HEK293T (cell line): ENCODE results near the gene HDAC10.

Source experiments
- CTCF ChIA-PET: fragments of 350-600 bp; formaldehyde crosslinking; extraction: SDS; loops from one replicate; lab custom pipeline; 2021; ENCODE audit warnings: antibody characterized with exemption, inconsistent platforms; lab: Yijun Ruan, JAX
- POLR2A ChIA-PET: fragments of 350-600 bp; formaldehyde crosslinking; extraction: SDS; loops from one replicate; lab custom pipeline; 2020; ENCODE audit warnings: antibody characterized with exemption, inconsistent platforms; lab: Yijun Ruan, JAX
- DNase-seq: peaks from one replicate; pipeline ENCODE4 v3.0.0; 2012; ENCODE audit warnings: mixed read lengths; ENCODE audit errors: extremely low spot score
- ARNT ChIP-seq: fragments of 450-650 bp; IDR thresholded peaks from 2 replicates; pipeline ENCODE4 v1.6.1; 2017; ENCODE audit warnings: mild to moderate bottlenecking
- BHLHE40 ChIP-seq: fragments of 450-650 bp; IDR thresholded peaks from 2 replicates; pipeline ENCODE4 v1.6.1; 2016; ENCODE audit warnings: mild to moderate bottlenecking, moderate library complexity, borderline replicate concordance
- CTBP1 ChIP-seq: fragments of 450-650 bp; IDR thresholded peaks from 2 replicates; pipeline ENCODE4 v1.6.1; 2016; ENCODE audit warnings: borderline replicate concordance
- ELF4 ChIP-seq: fragments of 450-650 bp; IDR thresholded peaks from 2 replicates; pipeline ENCODE4 v1.6.1; 2017; ENCODE audit warnings: antibody characterized with exemption
- FOXA1 ChIP-seq: fragments of 450-650 bp; IDR thresholded peaks from 2 replicates; pipeline ENCODE4 v1.6.1; 2016; ENCODE audit warnings: mild to moderate bottlenecking
- FOXK2 ChIP-seq: fragments of 450-650 bp; IDR thresholded peaks from 2 replicates; pipeline ENCODE4 v1.6.1; 2016; ENCODE audit warnings: mild to moderate bottlenecking
- FOXM1 ChIP-seq: fragments of 450-650 bp; IDR thresholded peaks from 2 replicates; pipeline ENCODE4 v1.6.1; 2017; ENCODE audit warnings: mild to moderate bottlenecking, borderline replicate concordance
- HDGF ChIP-seq: fragments of 450-650 bp; IDR thresholded peaks from 2 replicates; pipeline ENCODE4 v1.6.1; 2017; ENCODE audit warnings: antibody characterized with exemption, borderline replicate concordance
- L3MBTL2 ChIP-seq: fragments of 450-650 bp; conservative IDR thresholded peaks from 2 replicates; pipeline ENCODE4 v1.6.1; 2016; ENCODE audit warnings: mild to moderate bottlenecking
- LEF1 ChIP-seq: fragments of 450-650 bp; IDR thresholded peaks from 2 replicates; pipeline ENCODE4 v1.6.1; 2017; ENCODE audit warnings: mild to moderate bottlenecking, borderline replicate concordance
- NFRKB ChIP-seq: fragments of 450-650 bp; IDR thresholded peaks from 2 replicates; pipeline ENCODE4 v1.6.1; 2016; ENCODE audit warnings: mild to moderate bottlenecking, moderate library complexity
- SP1 ChIP-seq: fragments of 450-650 bp; IDR thresholded peaks from 2 replicates; pipeline ENCODE4 v1.6.1; 2017
- SUZ12 ChIP-seq: fragments of 450-650 bp; IDR thresholded peaks from 2 replicates; pipeline ENCODE4 v1.6.1; 2016; ENCODE audit warnings: mild to moderate bottlenecking
- TARDBP ChIP-seq: fragments of 450-650 bp; IDR thresholded peaks from 2 replicates; pipeline ENCODE4 v1.6.1; 2016
- ZNF384 ChIP-seq: fragments of 450-650 bp; IDR thresholded peaks from 2 replicates; pipeline ENCODE4 v1.6.1; 2016
- TF ChIP-seq, protein P1 (sequence below): fragments of 450-650 bp; IDR thresholded peaks from 2 replicates; pipeline ENCODE4 v1.6.1; 2016

Gene HDAC10

DNA sequence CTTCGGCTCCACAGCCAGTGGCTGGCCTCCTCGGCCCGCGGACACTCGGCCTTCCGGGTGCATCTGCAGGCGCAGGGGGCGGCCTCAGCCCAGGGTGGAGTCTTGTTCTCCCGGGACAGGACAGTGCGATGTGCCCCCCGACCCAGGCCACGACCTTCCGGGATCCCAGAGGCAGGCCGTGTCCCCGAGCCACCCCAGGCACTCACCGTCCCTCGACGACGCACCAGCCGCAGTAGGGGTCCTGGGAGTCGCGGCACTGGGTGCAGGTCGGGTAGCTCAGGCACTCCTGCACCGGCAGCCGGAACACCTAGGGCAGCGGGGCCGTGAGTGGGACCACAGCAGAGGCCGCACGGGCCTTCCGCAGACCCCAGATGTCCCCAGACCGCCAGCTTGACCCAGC, 36.7 kb upstream of the HDAC10 start:
- CTCF ChIA-PET, result no interaction called here

DNA sequence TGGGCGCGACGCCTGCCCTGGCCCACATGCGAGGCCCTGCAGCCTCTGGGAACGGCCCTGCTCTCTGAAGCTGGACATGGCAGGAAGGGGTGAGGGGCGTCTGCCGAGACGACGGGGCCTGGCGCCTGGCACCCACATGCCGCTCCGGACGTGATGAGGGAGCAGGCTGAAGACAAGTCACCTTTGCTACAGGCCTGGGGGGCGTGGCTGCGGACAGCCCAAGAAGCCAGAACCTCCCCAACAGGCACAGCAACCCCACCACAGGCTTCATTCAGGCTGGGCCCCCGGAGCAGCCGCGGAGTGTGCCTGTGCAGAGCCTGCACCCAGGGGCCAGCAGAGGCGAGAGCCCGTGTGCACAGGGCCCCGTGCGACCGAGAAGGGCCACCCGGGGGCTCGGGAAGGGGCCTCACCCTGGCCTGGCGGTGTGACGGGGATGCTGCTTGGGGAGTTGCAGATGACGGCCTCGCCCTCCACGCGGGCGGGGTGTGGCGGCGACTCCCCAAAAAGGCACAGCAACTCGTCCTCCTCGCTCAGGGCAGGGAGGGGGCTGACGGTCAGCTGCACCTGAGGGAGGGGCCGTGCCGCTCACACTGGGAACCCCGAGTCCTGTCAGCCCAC, 35.7 kb upstream of the HDAC10 start:
- ChIA-PET POLR2A (no interaction called here), CTCF (no interaction called here)
- TF ChIP-seq FOXA1, result no peak
- TF ChIP-seq BHLHE40, result no peak
- no peak for TF ChIP-seq LEF1
- TF ChIP-seq ARNT, result no peak
- TF ChIP-seq FOXM1, result no peak
- no peak for TF ChIP-seq TARDBP
- TF ChIP-seq HDGF, result no peak
- TF ChIP-seq ZNF384, result no peak
- TF ChIP-seq NFRKB, result no peak
- no peak for TF ChIP-seq SUZ12
- no peak for TF ChIP-seq FOXK2
- TF ChIP-seq CTBP1, result no peak
- no peak for DNase-seq

More for the DNA sequence above, 36.7 kb upstream of the HDAC10 start:
- POLR2A ChIA-PET, result no interaction called here
- TF ChIP-seq BHLHE40, result no peak
- TF ChIP-seq SUZ12, result no peak
- TF ChIP-seq FOXM1, result no peak
- TF ChIP-seq ARNT, result no peak
- no peak for TF ChIP-seq LEF1
- TF ChIP-seq HDGF, result no peak
- no peak for TF ChIP-seq CTBP1
- no peak for DNase-seq

DNA sequence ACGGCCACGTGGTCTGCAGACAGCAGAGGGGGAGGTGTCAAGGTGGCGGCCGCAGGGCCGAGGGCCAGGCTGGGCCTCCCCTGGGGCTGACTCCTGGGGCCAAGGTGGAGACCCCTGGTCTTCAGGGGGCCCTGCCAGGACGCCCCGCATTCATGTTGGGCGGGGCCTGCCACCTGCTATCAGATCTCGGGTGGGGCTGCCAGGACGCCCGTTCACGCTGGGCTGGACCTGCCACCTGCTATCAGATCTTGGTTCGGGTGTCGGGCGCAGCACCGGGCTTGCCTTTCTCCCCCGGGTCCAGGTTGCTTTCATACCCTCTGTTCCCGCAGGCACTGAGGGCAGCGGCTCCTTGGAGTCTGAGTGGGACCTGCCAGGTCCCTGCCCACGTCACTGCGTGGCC, 35.2 kb upstream of the HDAC10 start:
- TF ChIP-seq ELF4 (no peak), LEF1 (no peak), ARNT (no peak), L3MBTL2 (no peak), HDGF (no peak), FOXM1 (no peak), SUZ12 (no peak), FOXA1 (no peak), NFRKB (no peak), CTBP1 (no peak), TARDBP (no peak)
- TF ChIP-seq, protein P1, sequence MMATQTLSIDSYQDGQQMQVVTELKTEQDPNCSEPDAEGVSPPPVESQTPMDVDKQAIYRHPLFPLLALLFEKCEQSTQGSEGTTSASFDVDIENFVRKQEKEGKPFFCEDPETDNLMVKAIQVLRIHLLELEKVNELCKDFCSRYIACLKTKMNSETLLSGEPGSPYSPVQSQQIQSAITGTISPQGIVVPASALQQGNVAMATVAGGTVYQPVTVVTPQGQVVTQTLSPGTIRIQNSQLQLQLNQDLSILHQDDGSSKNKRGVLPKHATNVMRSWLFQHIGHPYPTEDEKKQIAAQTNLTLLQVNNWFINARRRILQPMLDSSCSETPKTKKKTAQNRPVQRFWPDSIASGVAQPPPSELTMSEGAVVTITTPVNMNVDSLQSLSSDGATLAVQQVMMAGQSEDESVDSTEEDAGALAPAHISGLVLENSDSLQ, result no peak
- no peak for DNase-seq
- ChIA-PET CTCF (no interaction called here), POLR2A (no interaction called here)

DNA sequence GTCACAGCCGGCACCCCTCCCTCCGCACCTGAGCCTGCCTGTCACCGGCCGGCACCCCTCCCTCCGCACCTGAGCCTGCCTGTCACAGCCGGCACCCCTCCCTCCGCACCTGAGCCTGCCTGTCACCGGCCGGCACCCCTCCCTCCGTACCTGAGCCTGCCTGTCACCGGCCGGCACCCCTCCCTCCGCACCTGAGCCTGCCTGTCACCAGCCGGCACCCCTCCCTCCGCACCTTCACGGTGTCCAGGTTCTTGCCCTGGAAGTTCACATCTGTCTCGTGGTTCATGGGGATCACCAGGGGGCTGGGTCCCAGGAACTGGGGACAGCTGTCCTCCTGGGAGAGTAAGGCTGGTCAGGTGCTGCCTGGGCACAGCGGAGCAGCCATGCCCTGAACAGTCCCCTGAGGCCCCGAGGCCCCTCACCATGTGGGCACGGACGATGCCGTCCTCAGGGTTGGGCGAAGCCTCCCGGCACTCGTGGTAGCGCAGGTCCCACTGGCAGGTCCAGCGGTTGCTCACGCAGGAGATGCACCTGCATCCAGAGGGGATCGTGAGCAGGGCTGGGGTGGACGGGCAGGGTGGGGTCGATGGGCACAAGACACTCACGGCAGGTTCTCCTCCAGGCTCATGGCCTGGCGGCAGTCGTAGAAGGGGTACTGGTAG, 34.6 kb upstream of the HDAC10 start:
- CTCF ChIA-PET, result no interaction called here
- TF ChIP-seq FOXK2 (no peak), LEF1 (no peak), CTBP1 (no peak), BHLHE40 (no peak), SUZ12 (no peak), SP1 (no peak), NFRKB (no peak), TARDBP (no peak), ELF4 (no peak), FOXM1 (no peak), L3MBTL2 (no peak), HDGF (no peak), FOXA1 (no peak), ZNF384 (no peak)
- TF ChIP-seq, protein P1, result no peak
- DNase-seq, result no peak
- POLR2A ChIA-PET, result no interaction called here

DNA sequence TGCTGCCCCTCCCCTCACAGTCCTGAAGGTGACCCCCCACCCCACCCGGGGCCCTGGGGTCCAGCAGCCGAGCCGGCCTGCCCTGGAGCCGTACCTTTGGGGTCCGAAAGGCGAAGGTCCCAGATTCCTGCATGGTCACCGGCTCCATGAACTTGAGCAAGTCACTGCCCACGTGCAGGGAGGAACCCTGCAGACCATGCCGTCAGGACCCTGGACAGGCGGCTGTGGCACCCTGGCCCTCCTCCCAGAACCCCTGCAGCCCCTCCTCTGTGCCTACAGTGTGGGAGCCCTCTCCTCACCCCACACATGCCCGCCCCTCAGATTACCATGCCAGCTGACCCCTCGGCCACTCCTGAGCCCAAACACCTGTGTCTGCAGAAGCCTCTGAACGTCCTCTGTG, 33.4 kb upstream of the HDAC10 start:
- CTCF ChIA-PET, result no interaction called here
- POLR2A ChIA-PET, result no interaction called here
- no peak for TF ChIP-seq LEF1
- TF ChIP-seq NFRKB, result no peak
- no peak for TF ChIP-seq ARNT
- TF ChIP-seq ZNF384, result no peak
- no peak for TF ChIP-seq TARDBP
- no peak for TF ChIP-seq SUZ12
- TF ChIP-seq L3MBTL2, result no peak
- DNase-seq, result no peak

DNA sequence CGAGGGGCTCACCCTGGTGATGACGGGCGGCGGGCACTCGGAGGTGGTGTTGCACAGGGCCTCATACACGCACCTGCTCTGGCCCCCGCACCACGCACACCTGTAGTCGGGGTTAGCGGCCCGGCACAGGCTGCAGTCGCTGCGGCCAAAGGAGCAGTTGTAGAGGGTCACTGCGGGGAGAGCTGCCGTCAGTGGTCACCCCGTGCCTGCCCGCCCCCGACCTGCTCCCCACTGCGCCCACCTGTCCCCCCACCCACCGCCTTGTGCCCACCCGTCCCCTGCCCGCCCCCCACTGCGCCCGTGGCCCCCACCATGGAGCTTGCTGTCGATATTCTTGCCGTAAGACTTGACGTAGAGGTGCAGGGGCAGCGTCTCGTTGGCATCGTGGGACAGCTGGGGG, 32.8 kb upstream of the HDAC10 start:
- TF ChIP-seq NFRKB (no peak), ELF4 (no peak), TARDBP (no peak), LEF1 (no peak), L3MBTL2 (no peak)
- CTCF ChIA-PET, result no interaction called here
- POLR2A ChIA-PET, result no interaction called here
- DNase-seq, result no peak
